GM12878 (cell line): ENCODE measurements around the gene MIEN1. TPM values are rescaled to one million over a fixed set of nuclear protein-coding genes. Genes with fewer than 3 reads are reported as not detected.
"Not testable (repeated sequence)": the region's sequence is repeated elsewhere in the genome, so short reads cannot be mapped to it uniquely, and the experiment has no call there.

Source experiments
- ATAC-seq: fragments of 200-7000 bp; cut with Tn5 transposase; 3 replicates; pipeline ENCODE4 v1.9.1; 2020; ENCODE audit warnings: mild to moderate bottlenecking, moderate library complexity
- BruUV-seq: library from RNA; stranded (reverse); fragments of 400-500 nt; replicated peaks from 2 replicates; lab custom pipeline; 2021; lab: Mats Ljungman, UMichigan
- CTCF ChIA-PET: fragments of 300-600 bp; sonication (Branson Sonifier 250); formaldehyde crosslinking; extraction: SDS; loops from one replicate; lab custom pipeline; 2021; ENCODE audit warnings: inconsistent platforms; lab: Yijun Ruan, JAX
- POLR2A ChIA-PET: fragments of 350-600 bp; formaldehyde crosslinking; extraction: SDS; loops from one replicate; lab custom pipeline; 2021; ENCODE audit warnings: inconsistent platforms; lab: Charles Lee
- RAD21 ChIA-PET: fragments of 300-600 bp; sonication (Branson Sonifier 250); formaldehyde crosslinking; loops from one replicate; lab custom pipeline; 2023; ENCODE audit warnings: antibody characterized with exemption; ENCODE audit not compliant: unreplicated experiment; lab: Charles Lee
- SMC1A ChIA-PET: fragments of 300-600 bp; sonication (Branson Sonifier 250); formaldehyde crosslinking; loops from one replicate; lab custom pipeline; 2023; ENCODE audit not compliant: unreplicated experiment, uncharacterized antibody; lab: Charles Lee
- DNase-seq: peaks from one replicate; pipeline ENCODE4 v3.0.0-alpha.2; 2011; ENCODE audit warnings: low read depth, low spot score
- FAIRE-seq: peaks from 3 replicates; lab custom pipeline; 2011; peaks lifted over from hg19 to GRCh38; lab: Jason Lieb, UNC
- H2AFZ ChIP-seq: 2 replicates; pipeline ENCODE4 v1.6.0; 2011; ENCODE audit warnings: low read depth, low read length, control low read depth; ENCODE audit not compliant: control insufficient read depth
- H3K27ac ChIP-seq: 2 replicates; pipeline ENCODE4 v1.5.1; 2011; ENCODE audit warnings: control low read depth; ENCODE audit not compliant: control insufficient read depth, insufficient read depth
- H3K27me3 ChIP-seq, 2 experiments: replicated peaks in 1 of 2; 2 replicates each; pipeline versions ENCODE4 v1.6.0 to v1.6.1; 2011; ENCODE audit warnings: low read length in 1 of 2; ENCODE audit not compliant: control insufficient read depth in 2 of 2, insufficient read depth in 2 of 2
- H3K36me3 ChIP-seq, 2 experiments: 2 replicates each; pipeline ENCODE4 v1.5.1; 2011; ENCODE audit warnings: low read length in 1 of 2; ENCODE audit not compliant: control insufficient read depth in 2 of 2, insufficient read depth in 2 of 2
- H3K4me1 ChIP-seq: 2 replicates; pipeline ENCODE4 v1.6.1; 2011; ENCODE audit warnings: mild to moderate bottlenecking, low read length, moderate library complexity, mixed read lengths; ENCODE audit not compliant: control insufficient read depth, insufficient read depth
- H3K4me2 ChIP-seq: 2 replicates; pipeline ENCODE4 v1.6.0; 2011; ENCODE audit warnings: control low read depth; ENCODE audit not compliant: control insufficient read depth, insufficient read depth
- H3K4me3 ChIP-seq: fragments of 200-600 bp; sonication (generic); 2 replicates; pipeline ENCODE4 v1.5.1; 2016
- H3K79me2 ChIP-seq: 2 replicates; pipeline ENCODE4 v1.6.0; 2011; ENCODE audit warnings: low read length; ENCODE audit not compliant: control insufficient read depth, insufficient read depth
- H3K9ac ChIP-seq: 2 replicates; pipeline ENCODE4 v1.8.0; 2011; ENCODE audit warnings: low read length, control low read depth, mixed read lengths; ENCODE audit not compliant: control insufficient read depth, insufficient read depth
- H3K9me3 ChIP-seq: replicated peaks from 3 replicates; pipeline ENCODE4 v1.5.1; 2011; ENCODE audit warnings: mild to moderate bottlenecking, low read length; ENCODE audit not compliant: control insufficient read depth, insufficient read depth
- H4K20me1 ChIP-seq: 2 replicates; pipeline ENCODE4 v1.6.0; 2011; ENCODE audit not compliant: control insufficient read depth, insufficient read depth
- BACH1 ChIP-seq: fragments of 450-650 bp; IDR thresholded peaks from 2 replicates; pipeline ENCODE4 v1.6.1; 2017; ENCODE audit warnings: mild to moderate bottlenecking, borderline replicate concordance
- BRCA1 ChIP-seq: IDR thresholded peaks from 2 replicates; pipeline ENCODE4 v1.6.1; 2011; ENCODE audit warnings: low read depth, low read length, improper control_type of control experiment
- E2F8 ChIP-seq: fragments of 450-650 bp; IDR thresholded peaks from 2 replicates; pipeline ENCODE4 v1.6.1; 2018; ENCODE audit warnings: mild to moderate bottlenecking, low read depth, moderate library complexity; ENCODE audit not compliant: partially characterized antibody
- IKZF2 ChIP-seq, 2 experiments: fragments of 450-650 bp; IDR thresholded peaks; 2 replicates each; pipeline ENCODE4 v1.6.1; 2017; ENCODE audit warnings: mild to moderate bottlenecking in 2 of 2, moderate library complexity in 2 of 2
- NFYB ChIP-seq: IDR thresholded peaks from 2 replicates; pipeline ENCODE4 v1.6.1; 2011; ENCODE audit warnings: low read depth, mild to moderate bottlenecking, low read length, improper control_type of control experiment, moderate library complexity; ENCODE audit not compliant: insufficient read depth
- POLR2A ChIP-seq: IDR thresholded peaks from 2 replicates; pipeline ENCODE4 v1.6.1; 2011; ENCODE audit warnings: low read depth, mild to moderate bottlenecking, low read length
- ZBTB33 ChIP-seq: fragments of 450-650 bp; IDR thresholded peaks from 2 replicates; pipeline ENCODE4 v1.6.1; 2017; ENCODE audit warnings: mild to moderate bottlenecking
- WGBS: methylation state at CpG from one replicate; pipeline ENCODE4 v1.1.6; 2016; ENCODE audit warnings: low lambda C conversion rate; ENCODE audit not compliant: insufficient replicate concordance, insufficient coverage; ENCODE audit errors: missing lambda C conversion rate; 5-methylcytosine and 5-hydroxymethylcytosine counted together
- in situ Hi-C: fragments of 300-500 bp; cut with MboI; formaldehyde crosslinking; loops from 9 replicates; pipeline ENCODE4 v1.14.3; 2018; ENCODE audit warnings: mixed read lengths
- intact Hi-C: fragments of 100-400 bp; cut with micrococcal nuclease; formaldehyde crosslinking; loops from one replicate; pipeline ENCODE4 v1.14.2; 2022; ENCODE audit not compliant: unreplicated experiment
- polyA plus RNA-seq, 11 experiments: library from polyadenylated mRNA; depleted of rRNA in 4 of 11; unstranded in 6 of 11; stranded (reverse) in 5 of 11; fragments of >200 nt; fragmentation: Nextera tagmentation in 4 of 11; fragmentation: Illumina TruSeq in 1 of 11; extraction: Ambion mirVana in 4 of 11; extraction: Trizol in 1 of 11; gene quantifications; 1 replicate in 1 of 11; 2 replicates in 10 of 11; pipeline versions ENCODE4 v1.2.1 to v1.2.3, GENCODE V29; 2011 to 2016; ENCODE audit warnings: inconsistent platforms in 2 of 11, missing spikeins in 2 of 11, low read depth in 1 of 11
- total RNA-seq, 4 experiments: library from RNA; depleted of rRNA in 3 of 4; stranded (reverse); fragments of >200 nt in 3 of 4; fragmentation: Illumina TruSeq in 1 of 4; extraction: Trizol in 1 of 4; gene quantifications; 2 replicates each; pipeline versions ENCODE4 v1.2.1 to v1.2.3, GENCODE V29; 2013 to 2021

The MIEN1 gene
- total and polyA plus RNA-seq, 10 of the 15 experiments (the other 5 are each of a cell fraction or from before 2014, with no cell fraction given) = 24.9 to 89.1 (median 47.7) TPM

DNA sequence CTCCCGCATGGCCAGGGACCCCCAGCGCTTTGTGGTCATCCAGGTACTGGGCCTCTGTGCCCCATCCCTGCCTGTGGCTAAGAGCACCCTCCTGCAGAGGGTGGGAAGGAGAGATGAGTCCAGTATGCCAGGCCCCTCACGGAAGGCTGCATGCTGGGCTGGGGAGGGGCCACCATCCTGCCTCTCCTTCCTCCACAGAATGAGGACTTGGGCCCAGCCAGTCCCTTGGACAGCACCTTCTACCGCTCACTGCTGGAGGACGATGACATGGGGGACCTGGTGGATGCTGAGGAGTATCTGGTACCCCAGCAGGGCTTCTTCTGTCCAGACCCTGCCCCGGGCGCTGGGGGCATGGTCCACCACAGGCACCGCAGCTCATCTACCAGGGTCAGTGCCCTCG is 3.7 kb downstream of the MIEN1 start:
- DNase-seq = no peak
- Histone ChIP-seq H3K27me3 (no peaks in the 10 kb centered on the region), H3K4me3 (no peak overlapping the region), H4K20me1 (no peaks in the 10 kb centered on the region), H3K4me2 (no peak overlapping the region), H3K27ac (no peak overlapping the region), H3K4me1 (peaks cover 3% of the 10 kb centered on the region; the same call in 1 of the 2 replicates), H3K9ac (no peak overlapping the region), H2AFZ (no peak overlapping the region), H3K9me3 (no peaks in the 10 kb centered on the region), H3K79me2 (peaks cover 7% of the 10 kb centered on the region), H3K36me3 (0 out of 4 replicates have a peak, but pooled peaks cover 0 to 3% of the 10 kb centered on the region in 2 experiments)
- TF ChIP-seq ZBTB33 (no peak), E2F8 (no peak), BRCA1 (no peak), POLR2A (no peak), NFYB (no peak), IKZF2 (IDR thresholded peaks at IDR 0.05) (no peak), BACH1 (no peak)
- no peak for FAIRE-seq
- ATAC-seq = no peak
- ChIA-PET RAD21 (no interaction called here), SMC1A (no interaction called here), POLR2A (no interaction called here), CTCF (no interaction called here)
- intact Hi-C loops = no loop called here
- WGBS = 97% methylated on average over 9 of the region's 9 CpGs
- no TSS peak for BruUV-seq
- in situ Hi-C loops = no loop called here

GRCh38 chr17:39725923-39726322 is 4.4 kb downstream of the MIEN1 start:
- ATAC-seq, H3K79me2 ChIP-seq, H3K9ac ChIP-seq, SMC1A ChIA-PET, H3K9me3 ChIP-seq, DNase-seq, FAIRE-seq, H3K36me3 ChIP-seq, BruUV-seq, H3K4me3 ChIP-seq, H3K27me3 ChIP-seq, H3K4me2 ChIP-seq, intact Hi-C loops, H3K27ac ChIP-seq, H4K20me1 ChIP-seq, in situ Hi-C loops, RAD21 ChIA-PET, H2AFZ ChIP-seq, POLR2A ChIA-PET, H3K4me1 ChIP-seq: not testable (repeated sequence)
- CTCF ChIA-PET = interaction anchor here (1.0 to 2.7 kb wide), 2 partner anchors 11 to 104 kb away, joined by 3 to 9 read pairs; no protein-coding TSS in a partner anchor
- WGBS = 89% methylated on average over 1 of the region's 1 CpG
